Activated naive CD8-positive, alpha-beta T cell treated with anti-CD3 and anti-CD28 coated beads for 36 hours (primary cell): ENCODE data around the gene PTPN5. TPM values are rescaled to one million over a fixed set of nuclear protein-coding genes. Genes with fewer than 3 reads are reported as not detected.

Experiments used
- DNase-seq: peaks from one replicate; pipeline ENCODE4 v3.0.0; 2021
- H3K27ac Mint-ChIP-seq: one replicate; pipeline ENCODE4 v1.8.0; 2022; ENCODE audit warnings: mild to moderate bottlenecking, moderate library complexity, mixed read lengths
- H3K27me3 Mint-ChIP-seq: one replicate; pipeline ENCODE4 v1.8.0; 2022; ENCODE audit warnings: mild to moderate bottlenecking, mixed read lengths
- H3K36me3 Mint-ChIP-seq: one replicate; pipeline ENCODE4 v1.8.0; 2021; ENCODE audit warnings: mild to moderate bottlenecking, mixed read lengths
- H3K4me1 Mint-ChIP-seq: one replicate; pipeline ENCODE4 v1.8.0; 2021; ENCODE audit warnings: mixed read lengths
- H3K4me3 Mint-ChIP-seq: one replicate; pipeline ENCODE4 v1.8.0; 2022; ENCODE audit warnings: mild to moderate bottlenecking, moderate library complexity, mixed read lengths
- H3K9me3 Mint-ChIP-seq: one replicate; pipeline ENCODE4 v1.8.0; 2022; ENCODE audit warnings: mixed read lengths
- total RNA-seq, 2 experiments: library from RNA; stranded (reverse); gene quantifications; one replicate each; pipeline ENCODE4 v1.2.3, GENCODE V29; 2021

The PTPN5 gene
- total RNA-seq, 2 experiments from 2014 or later, result not detected

- Mint-ChIP-seq H3K27me3 (no peaks in the 10 kb centered on the region), H3K4me3 (no peak overlapping the region), H3K36me3 (no peaks in the 10 kb centered on the region), H3K4me1 (peaks cover 2% of the 10 kb centered on the region), H3K27ac (no peak overlapping the region), H3K9me3 (no peaks in the 10 kb centered on the region)
- DNase-seq, result no peak
Measured at GRCh38 chr11:18715476-18715875, 76.1 kb downstream of the PTPN5 start.

DNA sequence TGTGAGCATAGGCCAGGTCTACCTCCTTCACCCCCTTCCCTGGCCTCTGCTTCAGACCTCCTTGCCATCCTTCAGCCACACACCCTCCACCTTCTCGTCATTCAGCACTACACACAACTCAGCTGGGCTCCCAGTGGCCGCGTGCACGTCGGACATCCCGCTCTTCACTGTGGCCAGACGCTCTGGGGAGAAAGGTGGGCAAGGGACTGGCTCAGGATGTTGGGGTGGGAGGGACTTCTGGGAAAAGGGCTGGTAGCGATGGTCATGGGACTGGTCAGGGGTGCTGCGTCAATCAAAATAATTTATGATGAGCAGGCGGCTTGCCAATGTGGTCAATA, 77.2 kb downstream of the PTPN5 start:
- Mint-ChIP-seq H3K36me3 (no peaks in the 10 kb centered on the region), H3K27me3 (no peaks in the 10 kb centered on the region), H3K4me3 (no peak overlapping the region), H3K27ac (no peak overlapping the region), H3K4me1 (peaks cover 2% of the 10 kb centered on the region), H3K9me3 (no peaks in the 10 kb centered on the region)
- DNase-seq, result no peak

DNA sequence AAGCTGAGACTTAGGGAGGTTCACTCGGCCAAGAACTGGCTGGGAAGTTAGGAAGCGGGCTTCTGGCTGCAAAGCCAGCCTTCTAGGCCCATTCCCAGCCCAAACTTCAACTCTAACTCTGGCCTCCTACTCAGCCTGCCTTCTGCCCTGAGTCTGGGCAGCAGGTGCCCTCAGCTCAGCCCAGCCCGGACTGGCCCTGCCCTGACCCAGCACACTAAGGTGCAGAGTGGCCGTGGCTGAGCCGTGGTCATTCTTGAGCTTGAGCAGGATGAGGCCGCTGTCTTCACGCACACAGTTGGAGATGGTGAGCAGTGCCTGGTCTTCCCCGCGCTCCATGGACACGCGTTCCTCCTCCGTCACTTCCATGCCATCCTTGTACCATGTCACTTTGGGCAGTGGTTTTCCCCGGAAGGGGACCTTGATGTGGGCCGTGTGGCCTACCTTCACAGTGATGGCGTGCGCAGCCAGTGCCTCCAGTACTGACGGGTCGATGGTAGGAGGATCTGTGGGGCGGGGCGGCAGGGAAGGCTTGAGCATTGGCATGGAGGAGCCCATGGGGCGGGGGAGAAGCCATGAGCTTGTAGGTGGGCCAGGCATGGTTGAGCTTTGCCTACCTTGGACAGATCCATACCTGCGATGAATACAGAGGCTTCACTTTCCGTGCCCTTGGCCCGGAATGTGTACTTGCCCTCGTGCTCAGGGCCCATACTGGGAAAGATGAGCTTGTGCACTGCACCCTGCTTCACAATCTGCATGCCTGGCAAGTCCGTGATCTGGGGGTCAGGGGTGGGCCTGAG, 77.8 kb downstream of the PTPN5 start:
- Mint-ChIP-seq H3K9me3 (no peaks in the 10 kb centered on the region), H3K36me3 (no peaks in the 10 kb centered on the region), H3K4me1 (peaks cover 2% of the 10 kb centered on the region), H3K27me3 (no peaks in the 10 kb centered on the region), H3K4me3 (no peak overlapping the region), H3K27ac (no peak overlapping the region)
- no peak for DNase-seq

- no peak overlapping the region for H3K4me3 Mint-ChIP-seq
- no peak for DNase-seq
- H3K36me3 Mint-ChIP-seq, result no peaks in the 10 kb centered on the region
- no peak overlapping the region for H3K27ac Mint-ChIP-seq
- no peaks in the 10 kb centered on the region for H3K9me3 Mint-ChIP-seq
- H3K4me1 Mint-ChIP-seq, result peaks cover 16% of the 10 kb centered on the region
- no peaks in the 10 kb centered on the region for H3K27me3 Mint-ChIP-seq
Measured at GRCh38 chr11:18710545-18710944, 81.1 kb downstream of the PTPN5 start.

- no peaks in the 10 kb centered on the region for H3K9me3 Mint-ChIP-seq
- peaks cover 23% of the 10 kb centered on the region for H3K4me1 Mint-ChIP-seq
- H3K4me3 Mint-ChIP-seq, result no peak overlapping the region
- no peaks in the 10 kb centered on the region for H3K27me3 Mint-ChIP-seq
- no peak for DNase-seq
- H3K27ac Mint-ChIP-seq, result no peak overlapping the region
- no peaks in the 10 kb centered on the region for H3K36me3 Mint-ChIP-seq
Measured at GRCh38 chr11:18709414-18709813, 82.2 kb downstream of the PTPN5 start.

GRCh38 chr11:18707811-18708340, 83.7 kb downstream of the PTPN5 start:
- H3K9me3 Mint-ChIP-seq, result no peaks in the 10 kb centered on the region
- H3K4me1 Mint-ChIP-seq, result peaks cover 23% of the 10 kb centered on the region
- H3K27ac Mint-ChIP-seq, result no peak overlapping the region
- H3K27me3 Mint-ChIP-seq, result no peaks in the 10 kb centered on the region
- H3K36me3 Mint-ChIP-seq, result no peaks in the 10 kb centered on the region
- no peak overlapping the region for H3K4me3 Mint-ChIP-seq
- DNase-seq, result no peak

DNA sequence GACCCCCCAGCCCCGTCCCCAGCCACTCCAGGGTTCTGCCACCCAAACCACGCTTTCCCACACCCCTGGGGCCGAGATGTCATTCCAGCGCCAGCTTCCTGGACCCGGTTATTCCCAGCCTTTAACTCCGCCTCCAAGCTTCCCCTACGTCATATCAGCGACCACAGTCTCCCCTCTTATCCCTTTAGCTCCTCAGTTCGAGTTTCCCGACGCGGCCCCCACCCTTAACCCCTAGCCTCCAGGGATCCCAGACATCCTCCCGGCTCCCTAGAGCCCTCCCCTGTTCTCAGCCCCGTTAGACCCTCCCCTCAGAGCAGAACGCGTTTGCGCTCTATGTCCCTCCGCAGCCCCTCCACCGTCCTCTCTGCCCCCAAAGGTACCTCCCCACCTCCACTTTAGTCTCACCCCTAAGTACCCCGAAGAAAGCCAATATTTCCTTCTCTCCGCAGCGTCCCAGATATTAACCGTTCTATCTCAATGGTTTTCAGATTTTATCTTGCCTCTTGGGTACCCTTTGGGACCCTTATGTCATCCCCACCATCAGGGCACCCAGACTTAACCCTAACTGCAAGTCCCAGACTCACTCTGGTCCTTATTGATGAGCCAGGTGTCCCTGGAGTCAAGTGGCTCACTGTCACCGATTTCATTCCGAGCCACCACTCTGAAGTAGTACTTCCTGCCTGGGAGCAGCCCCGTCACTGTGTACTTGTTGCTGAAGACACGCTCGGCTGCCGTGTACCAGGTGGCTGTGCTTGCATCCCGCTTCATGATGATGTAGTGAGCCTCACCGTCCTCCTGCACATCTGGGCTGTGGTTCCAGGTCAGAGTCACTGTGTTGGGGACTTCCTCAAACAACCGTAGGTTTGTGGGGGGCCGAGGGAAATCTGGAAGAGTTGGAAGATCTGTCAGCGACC, 85.0 kb downstream of the PTPN5 start:
- Mint-ChIP-seq H3K27ac (peak overlapping the region; percentile 85), H3K4me1 (peaks cover 23% of the 10 kb centered on the region), H3K27me3 (no peaks in the 10 kb centered on the region), H3K36me3 (no peaks in the 10 kb centered on the region), H3K9me3 (no peaks in the 10 kb centered on the region), H3K4me3 (peak overlapping the region; percentile 85)
- DNase-seq, result peak; percentile 38

DNA sequence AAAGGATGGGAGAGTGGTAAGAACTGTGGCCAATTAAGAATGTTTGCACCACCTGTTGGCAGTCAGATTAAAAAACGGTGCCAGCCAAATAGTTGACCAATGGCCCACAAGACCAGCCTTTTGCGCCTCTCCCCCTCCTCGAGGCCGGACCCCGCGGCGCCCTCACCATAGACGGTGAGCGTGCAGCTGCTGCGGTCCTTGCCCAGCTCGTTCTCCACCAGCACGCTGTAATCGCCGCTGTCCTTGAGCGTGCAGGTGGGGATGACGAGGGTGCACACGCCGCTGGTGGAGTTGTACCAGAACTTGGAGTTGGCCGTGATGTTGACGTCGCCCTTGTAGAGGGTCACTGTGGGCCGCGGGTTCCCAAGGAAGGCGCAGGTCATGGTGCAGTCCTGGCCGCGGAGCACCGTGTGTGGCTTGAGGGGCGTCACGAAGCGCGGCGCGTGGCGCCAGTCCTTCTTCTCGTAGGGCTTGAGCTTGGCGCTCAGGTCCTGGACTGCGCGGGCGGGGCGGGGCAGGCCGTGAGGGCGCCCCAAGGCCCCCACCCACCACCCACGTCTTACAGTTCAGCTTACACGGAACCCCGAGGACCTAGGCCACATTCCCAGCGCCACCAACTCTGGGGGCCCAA, 85.8 kb downstream of the PTPN5 start:
- Mint-ChIP-seq H3K9me3 (no peaks in the 10 kb centered on the region), H3K4me1 (peaks cover 22% of the 10 kb centered on the region), H3K27me3 (no peaks in the 10 kb centered on the region), H3K27ac (no peak overlapping the region), H3K36me3 (no peaks in the 10 kb centered on the region), H3K4me3 (peak overlapping the region; percentile 62)
- peak; percentile 26 for DNase-seq

- no peaks in the 10 kb centered on the region for H3K36me3 Mint-ChIP-seq
- DNase-seq, result no peak
- H3K27ac Mint-ChIP-seq, result no peak overlapping the region
- H3K4me1 Mint-ChIP-seq, result peaks cover 25% of the 10 kb centered on the region
- peaks cover 4% of the 10 kb centered on the region for H3K27me3 Mint-ChIP-seq
- no peaks in the 10 kb centered on the region for H3K9me3 Mint-ChIP-seq
- peak overlapping the region; percentile 62 for H3K4me3 Mint-ChIP-seq
Measured at GRCh38 chr11:18704698-18705097, 86.9 kb downstream of the PTPN5 start.

- DNase-seq, result no peak
- Mint-ChIP-seq H3K4me1 (peaks cover 30% of the 10 kb centered on the region), H3K36me3 (no peaks in the 10 kb centered on the region), H3K27ac (no peak overlapping the region), H3K9me3 (no peaks in the 10 kb centered on the region), H3K4me3 (no peak overlapping the region), H3K27me3 (peaks cover 4% of the 10 kb centered on the region)
Measured at GRCh38 chr11:18704045-18704645, 87.5 kb downstream of the PTPN5 start.

GRCh38 chr11:18703001-18703763, 88.4 kb downstream of the PTPN5 start:
- H3K27me3 Mint-ChIP-seq, result peaks cover 4% of the 10 kb centered on the region
- no peak overlapping the region for H3K4me3 Mint-ChIP-seq
- no peak overlapping the region for H3K27ac Mint-ChIP-seq
- H3K36me3 Mint-ChIP-seq, result no peaks in the 10 kb centered on the region
- DNase-seq, result no peak
- H3K4me1 Mint-ChIP-seq, result peaks cover 32% of the 10 kb centered on the region
- H3K9me3 Mint-ChIP-seq, result no peaks in the 10 kb centered on the region

- H3K4me3 Mint-ChIP-seq, result no peak overlapping the region
- H3K27me3 Mint-ChIP-seq, result peaks cover 4% of the 10 kb centered on the region
- no peak overlapping the region for H3K27ac Mint-ChIP-seq
- H3K36me3 Mint-ChIP-seq, result no peaks in the 10 kb centered on the region
- DNase-seq, result no peak
- peaks cover 31% of the 10 kb centered on the region for H3K4me1 Mint-ChIP-seq
- H3K9me3 Mint-ChIP-seq, result no peaks in the 10 kb centered on the region
Measured at GRCh38 chr11:18701614-18702216, 89.9 kb downstream of the PTPN5 start.

DNA sequence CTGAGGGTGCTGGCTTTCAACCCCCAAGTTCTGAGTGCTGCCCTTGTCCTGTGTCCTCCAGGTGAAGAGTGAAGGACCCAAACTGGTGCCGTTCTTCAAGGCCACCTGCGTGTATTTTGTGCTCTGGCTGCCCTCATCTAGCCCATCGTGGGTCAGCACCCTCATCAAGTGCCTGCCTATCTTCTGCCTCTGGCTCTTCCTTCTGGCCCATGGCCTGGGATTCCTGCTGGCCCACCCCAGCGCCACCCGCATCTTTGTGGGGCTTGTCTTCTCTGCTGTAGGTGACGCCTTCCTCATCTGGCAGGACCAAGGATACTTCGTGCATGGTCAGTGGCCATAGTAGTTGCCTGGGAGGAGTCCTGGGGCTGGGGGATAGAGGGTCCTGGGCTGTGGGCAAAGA, 90.7 kb downstream of the PTPN5 start:
- Mint-ChIP-seq H3K27me3 (peaks cover 4% of the 10 kb centered on the region), H3K27ac (no peak overlapping the region), H3K4me1 (peaks cover 25% of the 10 kb centered on the region), H3K36me3 (no peaks in the 10 kb centered on the region), H3K9me3 (no peaks in the 10 kb centered on the region), H3K4me3 (no peak overlapping the region)
- no peak for DNase-seq

- Mint-ChIP-seq H3K36me3 (no peaks in the 10 kb centered on the region), H3K4me1 (peaks cover 21% of the 10 kb centered on the region), H3K27me3 (peaks cover 4% of the 10 kb centered on the region), H3K27ac (no peak overlapping the region), H3K4me3 (no peak overlapping the region), H3K9me3 (no peaks in the 10 kb centered on the region)
- no peak for DNase-seq
Measured at GRCh38 chr11:18700375-18700774, 91.2 kb downstream of the PTPN5 start.
